HG02973 (cell line): ENCODE results near the gene TAOK3.

Source experiments
- ATAC-seq: cut with Tn5 transposase; IDR thresholded peaks from one replicate; pipeline ENCODE4 v1.9.1; 2021; ENCODE audit warnings: moderate library complexity; ENCODE audit not compliant: unreplicated experiment

The TAOK3 gene

GRCh38 chr12:118213452-118213851 is 159.3 kb downstream of the TAOK3 start:
- no peak for ATAC-seq

- no peak for ATAC-seq
These were observed 160.1 kb downstream of the TAOK3 start for GRCh38 chr12:118212606-118213005.

- ATAC-seq: no peak
These were observed 166.6 kb downstream of the TAOK3 start for GRCh38 chr12:118206107-118206412.

- ATAC-seq: no peak
These were observed 178.7 kb downstream of the TAOK3 start for GRCh38 chr12:118193958-118194357.

- no peak for ATAC-seq
These were observed 179.2 kb downstream of the TAOK3 start for GRCh38 chr12:118193477-118193876.

- ATAC-seq: no peak
These were observed 182.4 kb downstream of the TAOK3 start for GRCh38 chr12:118190266-118190665.

- ATAC-seq: no peak
These were observed 182.9 kb downstream of the TAOK3 start for GRCh38 chr12:118189741-118190191.

GRCh38 chr12:118188690-118189371 is 183.9 kb downstream of the TAOK3 start:
- no peak for ATAC-seq

GRCh38 chr12:118187751-118188435 is 184.8 kb downstream of the TAOK3 start:
- ATAC-seq: no peak

GRCh38 chr12:118185602-118186397 is 186.9 kb downstream of the TAOK3 start:
- no peak for ATAC-seq

- no peak for ATAC-seq
These were observed 189.0 kb downstream of the TAOK3 start for GRCh38 chr12:118183711-118184110.

GRCh38 chr12:118183155-118183554 is 189.6 kb downstream of the TAOK3 start:
- ATAC-seq: peak; percentile 47

- peak; percentile 91 for ATAC-seq
These were observed 196.8 kb downstream of the TAOK3 start for GRCh38 chr12:118175823-118176447.

- peak; percentile 99 for ATAC-seq
These were observed 205.8 kb downstream of the TAOK3 start for GRCh38 chr12:118166946-118167345.

GRCh38 chr12:118164798-118165486 is 207.8 kb downstream of the TAOK3 start:
- no peak for ATAC-seq

- ATAC-seq: no peak
These were observed 212.2 kb downstream of the TAOK3 start for GRCh38 chr12:118160536-118160935.

GRCh38 chr12:118151755-118152154 is 221.0 kb downstream of the TAOK3 start:
- no peak for ATAC-seq

- no peak for ATAC-seq
These were observed 222.1 kb downstream of the TAOK3 start for GRCh38 chr12:118150625-118151024.

- no peak for ATAC-seq
These were observed 224.4 kb downstream of the TAOK3 start for GRCh38 chr12:118148287-118148686.

- ATAC-seq: no peak
These were observed 226.9 kb downstream of the TAOK3 start for GRCh38 chr12:118145798-118146156.
